ENCODE measurements around the gene RGS3. TPM values are rescaled to one million over a fixed set of nuclear protein-coding genes. Genes with fewer than 3 reads are reported as not detected.

Gene RGS3
- total RNA-seq, 1 experiment from 2014 or later = 39.4 TPM

- H3K4me2 ChIP-seq (ENCODE audit: low read length) = peak overlapping the region; percentile 77
These were observed 116.8 kb downstream of the RGS3 start for GRCh38 chr9:113580041-113580953.

GRCh38 chr9:113580954-113581311, 117.4 kb downstream of the RGS3 start:
- Histone ChIP-seq H2AFZ (ENCODE audit: low read depth, low read length, poor library complexity, severe bottlenecking) (no peak overlapping the region), H3K9me2 (ENCODE audit: insufficient read depth) (no peaks in the 10 kb centered on the region), H3K27ac (ENCODE audit: low read depth, low read length) (peak overlapping the region; percentile 82; the same call in 1 of the 2 replicates), H3K9me3 (ENCODE audit: control insufficient read depth in 1 of 2, insufficient read depth in 1 of 2, low read depth in 1 of 2, low read length in 2 of 2) (no peaks in the 10 kb centered on the region), H3K27me3 (ENCODE audit: insufficient read depth, low read length) (no peaks in the 10 kb centered on the region), H3K4me3 (replicated peaks in 1 of 2; ENCODE audit: low read depth in 1 of 2, low read length in 2 of 2) (no peak overlapping the region), H3K79me2 (ENCODE audit: insufficient read depth, low read length) (peaks cover 3% of the 10 kb centered on the region; the same call in 1 of the 2 replicates), H3K36me3 (ENCODE audit: control insufficient read depth in 1 of 2, insufficient read depth in 2 of 2, low read length in 2 of 2) (peaks cover 6 to 14% of the 10 kb centered on the region in 2 experiments; a peak in 1 of 4 replicates), H3K4me1 (ENCODE audit: control insufficient read depth in 1 of 2, insufficient read depth in 2 of 2, low read length in 2 of 2) (peaks cover 52 to 63% of the 10 kb centered on the region in 2 experiments), H4K20me1 (ENCODE audit: insufficient read depth) (no peaks in the 10 kb centered on the region), H3K9ac (ENCODE audit: low read length) (no peak overlapping the region), H3K4me2 (ENCODE audit: low read length) (peak overlapping the region; percentile 77; the same call in 1 of the 2 replicates)
- ATAC-seq (no peak), DNase-seq (ENCODE audit: low read depth, low spot score) (no peak)
- RAD21 ChIA-PET (ENCODE audit: low non-redundant PET in 1 of 2, low total read pairs in 2 of 2, uncharacterized antibody in 2 of 2, unreplicated experiment in 2 of 2) = no interaction called here
- BruUV-seq (replicated peaks) = no TSS peak
- CTCF ChIA-PET = interaction anchor here (1.4 to 3.1 kb wide), 2 partner anchors 9 to 135 kb away, joined by 3 to 35 read pairs; no protein-coding TSS in a partner anchor
- intact Hi-C loops (cut with micrococcal nuclease) = no loop called here
- TF ChIP-seq ZFX (IDR thresholded peaks at IDR 0.05) (no peak), RAD21 (IDR thresholded peaks at IDR 0.05; ENCODE audit: low read depth) (no peak), YY1 (IDR thresholded peaks at IDR 0.05; ENCODE audit: extremely low read depth, insufficient replicate concordance, low read depth, low read length) (no peak)
- POLR2A ChIA-PET = no interaction called here

More at GRCh38 chr9:113580041-113580953, 116.8 kb downstream of the RGS3 start:
- TF ChIP-seq EGR1 (IDR thresholded peaks at IDR 0.05; ENCODE audit: low read depth) = no peak
- no peak for TF ChIP-seq EZH2phosphoT487 (IDR thresholded peaks at IDR 0.05; ENCODE audit: borderline replicate concordance)
- no peak for TF ChIP-seq ZNF274 (IDR thresholded peaks at IDR 0.05; ENCODE audit: low read depth, low read length)
- no peak for TF ChIP-seq JUND (IDR thresholded peaks at IDR 0.05)
- no peak for TF ChIP-seq EZH2 (IDR thresholded peaks at IDR 0.05)
- no peak for TF ChIP-seq SIN3A (IDR thresholded peaks at IDR 0.05; ENCODE audit: low read depth)
- no peak for ATAC-seq
- no peaks in the 10 kb centered on the region for H4K20me1 ChIP-seq (ENCODE audit: insufficient read depth)
- H3K9me3 ChIP-seq (ENCODE audit: control insufficient read depth in 1 of 2, insufficient read depth in 1 of 2, low read depth in 1 of 2, low read length in 2 of 2) = no peaks in the 10 kb centered on the region
- H3K36me3 ChIP-seq (ENCODE audit: control insufficient read depth in 1 of 2, insufficient read depth in 2 of 2, low read length in 2 of 2) = peaks cover 6 to 14% of the 10 kb centered on the region in 2 experiments; a peak in 1 of 4 replicates
- peak overlapping the region; percentile 82 for H3K27ac ChIP-seq (ENCODE audit: low read depth, low read length)
- peaks cover 52 to 68% of the 10 kb centered on the region in 2 experiments for H3K4me1 ChIP-seq (ENCODE audit: control insufficient read depth in 1 of 2, insufficient read depth in 2 of 2, low read length in 2 of 2)
- no peak overlapping the region for H2AFZ ChIP-seq (ENCODE audit: low read depth, low read length, poor library complexity, severe bottlenecking)
- POLR2A ChIA-PET = interaction anchor here (1.1 to 2.2 kb wide), 3 partner anchors 9 to 22 kb away, joined by 3 to 12 read pairs (median 9); no protein-coding TSS in a partner anchor
- peak overlapping the region; percentile 26 for H3K9ac ChIP-seq (ENCODE audit: low read length)
- peaks cover 3% of the 10 kb centered on the region; the same call in 1 of the 2 replicates for H3K79me2 ChIP-seq (ENCODE audit: insufficient read depth, low read length)
- BruUV-seq (replicated peaks) = no TSS peak
- H3K27me3 ChIP-seq (ENCODE audit: insufficient read depth, low read length) = no peaks in the 10 kb centered on the region
- RAD21 ChIA-PET (ENCODE audit: low non-redundant PET in 1 of 2, low total read pairs in 2 of 2, uncharacterized antibody in 2 of 2, unreplicated experiment in 2 of 2) = no interaction called here
- H3K4me3 ChIP-seq (replicated peaks in 1 of 2; ENCODE audit: low read depth in 1 of 2, low read length in 2 of 2) = no peak overlapping the region
- no peak for DNase-seq (ENCODE audit: low read depth, low spot score)
- intact Hi-C loops (cut with micrococcal nuclease) = no loop called here
- CTCF ChIA-PET = interaction anchor here (1.4 to 3.1 kb wide), 2 partner anchors 10 to 134 kb away, joined by 3 to 35 read pairs; no protein-coding TSS in a partner anchor
- no peaks in the 10 kb centered on the region for H3K9me2 ChIP-seq (ENCODE audit: insufficient read depth)
